Stimulated activated CD4-positive, alpha-beta T cell treated with anti-CD3 and anti-CD28 coated beads, Interleukin-2, amount 100 ng/mL, for 4 hours (primary cell): ENCODE measurements around the gene EXD3.

Experiments
- DNase-seq: peaks from one replicate; pipeline ENCODE4 v3.0.0-alpha.2; 2020; ENCODE audit warnings: low read depth

Gene EXD3

DNA sequence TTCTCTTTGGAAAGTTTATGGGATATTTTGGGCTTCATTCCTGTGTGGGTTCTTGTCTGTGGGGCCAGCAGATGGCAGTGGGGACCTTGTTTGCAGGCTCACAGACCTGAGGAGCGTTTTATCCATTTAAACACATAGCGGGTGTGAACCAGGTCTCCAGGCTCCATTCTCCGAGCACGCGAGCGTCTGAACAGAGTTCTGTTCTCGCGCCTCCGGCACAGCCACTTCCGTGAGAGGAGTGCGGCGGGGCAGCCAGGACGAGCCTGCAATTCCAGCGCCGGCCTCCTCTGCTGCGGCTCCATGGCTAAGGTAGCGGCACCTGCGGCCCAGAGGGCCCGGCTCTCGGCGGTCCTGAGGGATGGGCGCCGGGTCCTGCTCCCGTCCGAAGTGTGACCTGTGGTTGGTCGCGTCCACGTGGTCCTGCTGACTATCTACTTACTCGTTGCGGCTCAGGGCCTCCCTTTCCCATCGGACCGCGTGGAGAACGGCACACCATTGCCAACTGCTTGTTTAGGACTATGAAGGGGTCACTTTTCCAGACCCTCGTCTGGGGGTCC lies 128.2 kb downstream of the EXD3 start:
- no peak for DNase-seq

DNA sequence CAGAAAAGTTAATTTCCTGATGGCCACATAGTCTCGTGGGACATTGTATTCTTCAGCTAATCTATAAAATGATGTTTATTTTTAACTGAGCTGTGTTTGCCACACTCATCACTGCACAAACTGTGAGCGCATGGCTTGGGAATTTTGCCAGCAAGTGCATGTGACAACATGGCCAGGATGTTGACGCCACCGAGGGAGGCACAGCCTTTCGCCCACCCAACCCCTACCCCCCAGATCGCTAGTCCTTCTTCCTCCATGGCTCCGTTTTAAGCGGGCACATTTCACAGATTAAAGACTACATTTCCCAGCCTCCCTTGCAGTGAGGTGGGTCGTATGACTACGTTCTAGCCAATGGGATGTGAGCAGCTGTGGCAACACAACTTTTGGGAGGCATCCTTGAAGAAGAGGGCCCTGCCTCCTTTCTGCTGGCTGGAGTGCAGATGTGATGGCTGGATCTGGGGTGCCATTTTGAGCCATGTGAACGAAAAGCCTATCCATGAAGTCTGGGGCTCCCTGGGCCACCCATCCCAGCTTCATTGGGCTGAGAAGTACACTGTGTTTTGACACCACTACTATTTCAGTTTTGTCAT lies 128.8 kb downstream of the EXD3 start:
- DNase-seq, result no peak

DNA sequence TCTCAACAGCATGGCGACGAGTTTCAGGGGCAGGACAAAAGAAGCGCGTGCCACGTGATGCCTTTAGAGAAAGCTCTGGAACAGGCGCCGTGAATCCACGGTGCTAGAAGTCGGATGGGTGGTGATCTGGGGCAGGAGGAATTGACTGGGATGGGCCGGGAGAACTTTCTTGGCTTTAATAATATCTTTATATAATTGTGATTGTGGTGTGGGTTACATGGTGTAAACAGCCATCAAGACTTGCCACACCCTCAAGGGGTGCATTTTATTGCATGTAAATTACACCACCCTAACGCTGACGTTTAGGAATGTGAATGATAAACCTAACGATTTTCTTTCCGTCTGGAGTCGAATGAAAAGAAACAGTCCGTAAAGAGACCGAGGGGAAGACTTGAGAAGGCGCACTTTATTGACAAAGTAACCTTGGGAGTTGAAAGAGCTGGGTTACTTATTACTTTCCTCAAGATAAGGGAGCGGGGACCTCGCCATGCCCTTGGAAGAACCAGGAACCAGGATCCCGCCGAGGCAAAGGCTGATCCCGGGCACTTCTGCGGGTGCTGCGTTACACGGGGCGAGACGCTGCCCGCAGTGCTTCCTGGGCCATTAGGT lies 129.4 kb downstream of the EXD3 start:
- DNase-seq, result no peak

DNA sequence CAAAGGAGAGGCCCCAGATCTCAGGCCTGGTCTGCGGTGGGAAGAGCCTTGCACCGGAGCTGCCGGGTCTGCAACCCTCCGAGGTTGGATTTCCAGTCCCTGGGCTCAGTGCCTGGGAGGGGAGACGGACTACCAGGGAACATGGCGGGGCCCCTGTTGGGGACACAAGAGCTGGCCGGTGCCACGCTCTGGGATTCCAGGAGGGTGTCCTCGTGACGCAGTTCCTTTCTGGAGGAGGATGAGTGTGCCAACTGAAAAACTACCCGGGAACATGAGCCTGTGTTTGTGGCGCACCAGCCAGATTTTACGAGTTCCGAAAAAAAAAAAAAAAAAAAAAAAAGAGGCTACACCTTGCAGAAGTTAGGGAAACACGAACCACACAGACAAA lies 129.9 kb downstream of the EXD3 start:
- DNase-seq, result no peak

DNA sequence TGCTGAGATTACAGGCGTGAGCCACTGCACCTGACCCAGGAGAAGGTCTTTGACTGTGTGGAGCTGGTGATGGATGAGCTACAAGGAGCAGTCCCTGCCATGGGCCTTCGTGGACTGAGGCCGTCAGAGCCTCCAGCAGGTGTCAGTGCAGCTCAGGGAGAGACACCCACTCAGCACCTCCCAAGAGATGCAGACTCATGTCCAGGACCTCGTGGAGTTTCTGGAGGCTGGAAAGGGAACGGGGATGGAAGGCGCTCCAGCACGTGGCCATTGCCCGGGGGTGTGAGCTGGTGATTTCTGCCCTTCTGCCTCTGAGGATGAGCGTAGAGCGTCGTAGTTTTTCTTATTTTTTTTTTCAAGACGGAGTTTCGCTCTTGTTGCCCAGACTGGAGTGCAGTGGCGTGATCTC lies 136.0 kb downstream of the EXD3 start:
- DNase-seq, result no peak

DNA sequence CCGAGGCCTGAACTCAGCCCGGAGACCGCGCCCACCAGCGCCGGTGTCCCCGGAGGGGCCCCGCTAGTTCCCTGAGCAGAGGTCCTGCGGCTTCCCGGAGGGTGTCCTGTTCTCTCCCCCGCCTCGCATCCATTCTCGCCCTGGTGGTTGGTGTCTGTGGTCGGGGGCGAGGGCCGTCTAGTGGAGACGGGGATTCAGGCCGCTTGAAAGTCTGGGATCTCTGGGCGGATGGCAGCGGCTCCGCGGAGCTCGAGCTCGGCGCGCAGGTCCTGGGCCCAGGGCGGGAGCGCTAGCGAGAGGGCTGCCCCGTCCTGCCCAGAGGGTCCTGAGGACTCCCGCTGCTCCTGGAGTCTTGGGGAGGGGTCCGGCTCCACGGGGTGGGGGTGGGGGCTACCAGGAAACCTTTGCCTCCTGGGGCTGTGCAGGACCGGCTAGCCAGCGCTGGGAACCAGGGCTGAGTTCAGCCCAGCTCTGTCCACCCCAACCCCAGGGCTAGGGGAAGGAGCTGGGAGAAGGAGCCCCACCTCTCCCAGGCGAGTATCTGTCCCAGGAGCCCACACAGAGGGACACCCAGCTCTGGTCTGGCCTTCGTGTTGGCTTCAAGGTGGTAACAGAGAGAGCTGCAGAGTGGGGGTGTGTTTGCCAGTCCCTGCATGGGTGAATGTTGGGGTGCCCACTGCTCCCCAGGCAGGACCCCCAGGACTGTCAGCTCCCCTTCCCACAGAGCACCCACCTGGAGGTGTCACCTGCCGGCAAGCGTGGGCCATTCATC lies 141.4 kb downstream of the EXD3 start:
- DNase-seq, result no peak

DNA sequence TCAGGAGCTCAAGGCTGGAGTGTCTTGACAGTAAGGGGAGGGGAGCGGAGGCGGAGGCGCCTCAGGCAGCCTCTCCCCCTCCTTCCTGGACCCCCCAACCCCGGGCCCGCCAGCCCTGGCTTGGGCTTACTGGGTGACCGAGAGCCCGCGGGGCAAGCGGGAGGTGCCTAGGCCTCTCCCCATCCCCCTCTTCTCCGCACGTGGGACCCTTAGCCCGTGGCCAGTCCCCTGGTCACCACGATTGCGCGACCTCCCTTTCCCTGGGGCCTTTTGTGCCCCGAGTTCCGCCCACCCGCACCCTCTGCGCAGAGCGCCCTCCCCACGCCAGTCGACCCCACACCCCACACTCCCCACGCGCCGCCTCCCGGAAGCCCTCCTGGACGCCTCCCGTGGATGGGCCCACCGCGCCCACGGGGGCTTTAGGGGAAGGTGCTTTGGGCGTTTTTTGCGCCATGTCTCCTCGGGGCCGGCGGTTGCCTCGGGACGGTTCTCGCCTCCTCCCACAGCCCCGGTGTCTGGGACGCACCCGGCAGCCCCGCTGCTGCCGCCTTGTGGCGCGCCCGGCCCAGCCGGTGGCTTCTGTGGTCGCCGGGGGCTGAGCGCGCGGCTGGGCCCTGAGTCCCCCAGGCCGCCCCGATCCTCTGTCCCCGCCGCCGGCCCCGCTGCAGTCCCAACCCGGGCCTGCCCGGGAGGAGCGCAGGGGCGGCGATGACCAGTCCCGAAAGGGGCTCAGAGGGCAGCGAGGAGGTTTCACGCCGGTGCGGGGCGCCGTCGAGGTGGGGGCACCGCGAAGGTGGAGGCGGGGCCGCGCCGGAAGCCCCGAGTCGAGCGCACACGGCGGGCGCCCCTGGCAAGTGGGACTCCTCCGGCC lies 142.3 kb downstream of the EXD3 start:
- no peak for DNase-seq

DNA sequence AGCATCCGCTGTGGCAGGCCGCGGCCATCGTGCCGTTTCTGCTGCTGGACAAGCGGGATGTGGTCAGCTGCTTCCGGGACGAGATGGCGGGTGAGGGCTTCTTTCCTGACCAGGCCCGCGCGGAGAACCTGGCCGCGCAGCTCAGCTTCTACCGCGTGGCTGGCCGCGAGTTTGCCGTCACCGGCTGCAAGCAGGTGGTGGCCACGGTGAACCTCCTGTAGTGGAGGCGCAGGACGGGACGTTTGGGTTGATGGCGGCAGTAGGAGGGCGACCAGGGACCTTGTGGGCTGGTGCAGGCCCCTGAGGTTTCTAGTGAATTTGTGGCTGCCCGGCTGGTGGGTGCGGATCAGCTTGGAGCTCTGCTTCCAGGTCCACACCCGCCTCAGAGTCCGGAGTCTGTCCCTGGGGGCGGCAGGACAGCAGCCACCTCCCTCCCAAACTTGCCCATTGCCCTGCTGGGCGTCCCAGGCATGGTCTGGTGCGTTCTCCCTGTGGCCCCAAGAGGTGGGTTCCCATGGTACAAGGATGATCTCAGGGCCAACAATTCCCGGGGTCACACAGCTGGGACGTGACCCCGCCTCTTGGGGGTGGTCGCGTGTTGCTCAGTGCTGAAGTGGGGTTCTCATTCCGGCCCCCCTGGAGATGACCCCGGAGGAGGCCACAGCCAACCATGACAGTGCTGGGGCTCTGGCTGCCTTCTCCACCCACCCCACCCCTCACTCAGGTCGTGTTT lies 143.1 kb downstream of the EXD3 start:
- no peak for DNase-seq

DNA sequence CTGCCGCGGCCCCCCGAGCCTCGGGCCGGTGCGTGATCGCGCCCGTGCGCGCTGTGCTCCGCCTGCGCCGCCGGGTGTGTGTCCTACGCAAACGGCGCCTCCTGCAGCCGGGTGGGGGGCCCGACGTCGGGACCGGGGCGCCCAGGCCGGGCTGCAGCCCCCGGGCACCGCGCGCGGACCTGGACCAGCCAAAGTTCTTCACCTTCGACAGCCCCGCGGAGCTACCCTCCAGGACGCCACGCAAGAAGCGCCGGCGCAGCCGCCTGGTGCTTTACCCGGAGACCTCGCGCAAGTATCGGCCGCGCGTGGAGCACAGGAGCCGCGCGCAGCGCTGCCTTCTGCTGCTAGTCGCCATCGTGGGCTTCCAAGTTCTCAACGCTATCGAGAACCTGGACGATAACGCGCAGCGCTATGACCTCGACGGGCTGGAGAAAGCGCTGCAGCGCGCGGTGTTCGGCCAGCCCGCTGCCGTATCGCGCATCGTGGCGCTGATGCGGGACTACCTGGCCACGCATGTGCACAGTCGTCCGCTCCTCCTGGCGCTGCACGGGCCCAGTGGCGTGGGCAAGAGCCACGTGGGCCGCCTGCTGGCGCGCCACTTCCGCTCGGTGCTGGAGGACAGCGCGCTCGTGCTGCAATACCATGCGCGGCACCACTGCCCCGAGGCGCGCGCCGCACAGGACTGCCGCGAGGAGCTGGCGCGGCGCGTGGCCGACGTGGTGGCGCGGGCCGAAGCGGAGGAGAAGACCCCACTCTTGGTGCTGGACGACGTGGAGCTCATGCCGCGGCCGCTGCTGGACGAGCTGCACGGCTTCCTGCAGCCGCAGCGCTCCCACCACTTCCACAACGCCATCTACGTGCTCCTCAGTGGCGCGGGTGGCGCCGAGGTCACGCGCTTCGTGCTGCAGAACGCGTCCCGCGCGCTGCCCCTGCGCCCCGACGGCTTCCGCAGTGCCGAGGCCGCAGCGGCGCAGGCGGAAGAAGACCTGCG lies 143.9 kb downstream of the EXD3 start:
- no peak for DNase-seq

DNA sequence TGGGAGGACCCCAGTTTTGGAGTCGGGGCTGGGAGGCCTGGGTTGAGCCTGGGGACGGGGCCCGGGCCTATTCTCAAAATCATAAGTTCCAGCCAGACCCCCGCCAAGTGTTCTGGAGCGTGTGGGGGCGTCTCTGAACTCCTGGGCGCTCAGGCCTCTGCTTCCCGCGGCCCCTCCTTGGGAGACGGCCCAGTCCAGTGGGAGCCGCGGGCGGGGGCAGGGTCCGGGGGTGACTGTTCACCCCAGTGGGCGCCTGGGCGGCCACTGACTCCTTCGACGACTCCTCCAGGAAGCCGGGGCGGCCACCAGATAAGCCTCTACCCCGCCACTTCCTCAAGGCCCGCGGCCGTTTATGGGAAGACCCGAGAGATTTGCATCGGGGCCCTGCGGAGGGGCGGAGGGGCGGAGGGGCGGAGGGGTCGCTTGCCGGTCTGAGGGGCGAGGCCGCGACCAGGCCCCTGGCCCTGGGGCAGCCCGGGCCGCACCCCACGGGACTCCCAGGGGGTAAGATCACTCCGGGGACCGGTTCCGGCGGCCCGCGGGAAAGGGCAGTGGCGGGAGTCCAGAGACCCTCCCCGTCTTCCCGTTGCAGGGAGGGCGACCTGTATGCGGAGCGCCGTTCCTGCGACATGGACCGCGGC lies 144.8 kb downstream of the EXD3 start:
- no peak for DNase-seq

DNA sequence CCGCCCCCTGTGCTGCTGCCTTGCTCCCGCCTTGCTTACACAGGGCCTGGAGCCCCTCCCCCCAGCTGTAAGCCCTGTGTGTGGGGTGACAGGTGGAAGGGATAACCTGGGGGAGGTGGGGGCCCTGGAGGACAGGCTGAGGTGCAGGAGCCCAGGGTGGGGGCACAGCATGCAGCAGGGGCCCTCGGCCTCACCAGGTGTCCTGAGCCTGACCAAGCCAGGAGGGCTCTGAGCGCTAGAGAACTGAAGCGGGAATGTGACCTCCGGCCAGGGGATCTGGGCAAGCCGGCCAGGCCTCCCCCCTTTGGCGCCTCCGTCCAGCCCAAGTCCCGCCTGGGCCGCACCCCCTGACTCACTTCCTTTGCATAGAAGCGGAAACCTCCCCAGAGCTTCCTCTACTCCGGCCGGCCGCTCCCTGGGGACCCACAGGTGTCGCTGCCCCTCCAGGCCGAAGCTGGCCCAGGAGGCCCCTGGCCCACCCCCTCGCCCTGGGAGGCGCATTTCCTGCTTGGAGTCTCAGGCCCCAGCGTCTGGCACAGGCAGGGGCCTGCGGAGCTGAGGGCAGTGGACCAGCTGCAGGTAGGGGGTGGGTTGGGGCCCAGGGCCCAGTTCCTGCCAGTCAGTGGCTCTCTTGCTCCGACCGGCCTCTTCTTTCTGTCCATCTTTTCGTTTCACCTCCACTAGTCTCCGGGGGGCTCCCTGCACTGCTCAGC lies 145.5 kb downstream of the EXD3 start, which contains the start of gene TOR4A:
Gene TOR4A (plus strand): TSS at position 398 of the 713 bp plus-strand sequence. CDS start 964 bp downstream, outside the sequence.
- no peak for DNase-seq

DNA sequence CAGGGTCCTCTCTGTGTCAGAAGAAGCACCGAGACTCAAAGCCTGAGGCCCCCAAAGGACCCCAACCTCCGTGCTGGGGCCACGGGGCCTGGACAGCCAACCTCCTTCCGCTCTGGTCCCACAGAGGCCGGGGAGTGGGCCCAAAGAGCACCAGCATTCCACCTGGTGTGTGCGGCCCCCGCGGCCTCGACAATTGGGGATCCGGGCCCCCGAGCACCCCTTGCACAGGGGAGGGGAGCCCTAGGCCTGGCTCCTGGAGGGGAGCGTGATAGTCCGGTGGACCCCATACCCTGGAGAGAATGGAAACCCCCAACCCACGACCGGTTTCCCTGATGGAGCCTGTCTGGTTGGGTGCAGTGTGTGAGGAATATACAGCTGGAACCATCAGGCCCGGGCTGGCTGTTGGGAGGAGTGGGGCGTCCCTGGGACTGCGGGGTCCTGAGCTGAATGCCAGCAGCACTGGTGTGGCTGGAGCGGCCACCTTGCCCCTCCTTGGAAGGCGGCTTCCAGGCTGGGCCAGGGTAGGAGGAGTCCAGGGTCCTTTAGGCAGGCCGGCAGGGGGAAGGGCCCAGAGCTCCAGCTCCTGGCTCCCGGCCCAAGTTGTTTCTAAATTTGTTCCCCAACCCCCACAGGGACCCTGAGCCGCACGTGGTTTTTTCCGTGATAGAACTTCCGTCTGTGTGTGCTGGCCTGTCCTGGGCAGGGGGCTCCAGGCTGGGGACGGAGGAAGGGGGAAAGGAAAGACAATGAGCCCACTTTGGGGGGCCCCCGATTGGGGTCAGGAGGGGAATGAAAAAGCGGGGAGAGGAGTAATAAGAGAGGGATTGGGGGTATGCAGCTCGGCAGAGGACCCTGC lies 146.3 kb downstream of the EXD3 start:
- DNase-seq, result no peak

DNA sequence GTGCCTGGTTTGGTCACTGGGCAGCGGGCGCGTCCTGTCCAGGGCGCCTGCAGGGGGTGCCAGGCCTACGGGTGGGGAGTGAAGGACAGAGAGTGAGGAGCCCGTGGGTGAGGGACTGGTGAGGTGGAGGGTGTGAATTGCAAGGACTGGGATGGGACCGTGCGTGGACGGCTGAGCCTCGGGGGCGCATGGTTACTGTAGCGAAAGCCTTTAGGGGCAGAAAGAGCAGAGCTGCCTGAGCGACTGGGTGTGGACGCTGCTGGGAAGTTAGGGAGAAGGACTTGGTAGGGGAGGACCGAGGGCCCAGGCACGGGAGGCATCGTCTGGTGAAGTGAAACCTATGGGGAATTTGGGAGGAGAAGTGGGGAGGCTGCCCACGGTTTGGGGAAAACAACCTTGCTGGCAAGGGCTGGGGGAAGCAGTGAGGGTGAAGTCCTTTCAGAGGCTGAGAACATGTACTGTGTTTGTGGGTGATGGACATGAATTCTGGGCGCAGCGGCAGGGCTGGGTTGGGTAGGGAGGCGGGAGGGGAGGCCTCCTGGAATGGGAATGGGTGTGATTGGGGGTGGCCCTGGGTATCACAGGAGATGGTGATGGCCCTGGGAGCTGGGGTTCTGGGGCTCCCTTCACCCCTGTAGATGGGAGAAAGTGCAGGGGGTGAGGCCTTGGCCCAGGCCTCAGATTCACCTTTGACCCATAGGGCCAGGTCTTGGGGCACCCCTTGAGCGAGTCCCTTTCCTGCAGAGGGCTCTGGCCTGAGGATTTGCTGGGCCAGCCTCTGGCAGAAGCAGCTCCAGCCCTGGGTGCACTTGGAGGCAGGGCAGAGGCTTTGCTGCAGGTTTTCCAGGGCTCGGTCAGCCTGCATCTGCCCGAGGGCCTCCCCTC lies 147.1 kb downstream of the EXD3 start:
- no peak for DNase-seq

DNA sequence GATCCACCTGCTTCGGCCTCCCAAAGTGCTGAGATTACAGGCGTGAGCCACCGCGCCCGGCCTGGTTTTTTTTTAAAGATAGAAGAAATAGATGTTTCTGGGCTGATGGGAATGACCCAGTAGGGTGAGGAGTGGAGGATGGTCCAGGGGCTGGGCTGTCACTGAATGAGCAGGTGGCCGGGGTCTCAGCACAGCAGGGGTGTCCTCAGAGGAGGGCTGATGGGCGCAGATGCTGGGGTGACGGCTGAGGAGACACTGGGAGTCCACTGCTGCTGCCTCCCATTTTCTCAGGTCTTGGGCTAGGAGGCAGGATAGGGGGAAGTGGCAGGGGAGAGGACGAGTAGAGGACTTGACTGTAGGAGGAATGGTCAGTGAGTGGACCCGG lies 147.8 kb downstream of the EXD3 start:
- no peak for DNase-seq

DNA sequence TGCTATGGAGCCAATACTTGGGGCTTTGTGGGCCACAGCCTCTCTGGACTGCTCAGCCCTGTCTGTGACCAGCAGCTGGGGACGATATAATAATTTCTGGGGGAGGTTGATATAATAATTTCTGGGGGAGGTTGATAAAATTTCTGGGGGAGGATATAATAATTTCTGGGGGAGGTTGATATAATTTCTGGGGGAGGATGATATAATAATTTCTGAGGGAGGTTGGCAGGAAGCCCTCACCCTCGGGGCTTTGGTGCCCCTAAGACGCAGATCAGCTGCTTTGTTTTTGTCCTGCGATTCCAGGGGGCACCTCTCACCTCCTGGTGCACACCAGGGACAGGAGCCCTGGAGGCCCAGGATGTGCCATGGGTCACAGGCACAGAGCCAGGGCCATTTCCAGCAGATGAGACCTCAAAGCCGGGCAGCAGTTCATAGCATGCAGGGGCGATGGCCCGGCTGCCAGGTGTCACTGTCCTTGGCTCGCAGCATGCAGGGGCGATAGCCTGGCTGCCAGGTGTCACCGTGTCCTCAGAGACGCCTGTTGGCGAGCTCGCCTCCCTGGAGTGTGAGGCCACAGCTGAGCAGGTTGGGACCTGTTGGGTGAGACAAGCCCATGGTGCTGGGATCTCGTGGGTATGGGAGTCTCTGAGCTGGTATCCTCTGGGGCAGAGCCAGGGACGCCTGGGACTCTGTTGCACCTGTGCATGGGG lies 149.2 kb downstream of the EXD3 start:
- no peak for DNase-seq

DNA sequence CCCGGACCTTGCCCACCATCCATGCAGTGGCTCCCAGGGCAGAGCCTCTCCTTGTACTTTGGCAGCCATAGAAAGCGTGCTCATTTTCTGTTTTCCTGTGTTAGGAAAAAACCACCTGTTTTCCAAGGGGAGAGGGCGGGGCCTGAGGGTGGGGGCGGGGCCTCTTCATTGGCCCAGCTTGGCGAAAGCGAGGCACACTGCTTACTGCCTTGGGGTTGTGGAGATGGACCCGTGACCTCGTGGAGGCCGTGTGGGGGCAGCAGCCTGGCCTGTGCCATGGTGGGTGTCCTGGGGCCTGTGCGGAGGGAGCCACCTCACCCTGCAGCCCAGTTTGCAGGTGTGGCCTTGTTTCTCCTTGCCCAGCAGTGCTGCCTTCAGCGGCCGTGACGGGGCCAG lies 149.9 kb downstream of the EXD3 start:
- no peak for DNase-seq
